HCT116 (cell line): ENCODE results near the gene SNX25. TPM values are rescaled to one million over a fixed set of nuclear protein-coding genes. Genes with fewer than 3 reads are reported as not detected.

ENCODE experiments used
- ATAC-seq: fragments of 200-7000 bp; cut with Tn5 transposase; 2 replicates; pipeline ENCODE4 v1.9.1; 2020; ENCODE audit warnings: mild to moderate bottlenecking, moderate library complexity
- BruUV-seq: library from RNA; stranded (reverse); fragments of 400-500 nt; replicated peaks from 2 replicates; lab custom pipeline; 2021; lab: Mats Ljungman, UMichigan
- CTCF ChIA-PET: fragments of 300-600 bp; sonication (Branson Sonifier 250); formaldehyde crosslinking; loops from one replicate; lab custom pipeline; 2021; ENCODE audit warnings: antibody characterized with exemption; lab: Charles Lee
- POLR2A ChIA-PET: fragments of 300-600, 350-600 bp; sonication (Branson Sonifier 250); formaldehyde crosslinking; loops from one replicate; lab custom pipeline; 2021; ENCODE audit warnings: antibody characterized with exemption; lab: Charles Lee
- RAD21 ChIA-PET, 2 experiments: fragments of 300-600 bp; sonication (Branson Sonifier 250); formaldehyde crosslinking; loops; one replicate each; lab custom pipeline; 2023; ENCODE audit warnings: low total read pairs in 2 of 2; ENCODE audit not compliant: uncharacterized antibody in 2 of 2, unreplicated experiment in 2 of 2, low non-redundant PET in 1 of 2; lab: Charles Lee
- DNase-seq: peaks from one replicate; pipeline ENCODE4 v3.0.0-alpha.2; 2010; ENCODE audit warnings: low read depth, low spot score
- H2AFZ ChIP-seq: fragments of 200-600 bp; shearing (Covaris generic), sonication (generic); 2 replicates; pipeline ENCODE4 v1.6.1; 2017; ENCODE audit warnings: low read depth, mixed run types, mixed read lengths, antibody characterized with exemption, low read length; ENCODE audit not compliant: poor library complexity, severe bottlenecking
- H3K27ac ChIP-seq: 2 replicates; pipeline ENCODE4 v1.5.1; 2012; ENCODE audit warnings: low read depth, low read length
- H3K27me3 ChIP-seq: fragments of 200-600 bp; sonication (generic); 2 replicates; pipeline ENCODE4 v1.6.1; 2016; ENCODE audit warnings: mixed run types, low read length, mixed read lengths; ENCODE audit not compliant: insufficient read depth
- H3K36me3 ChIP-seq, 2 experiments: fragments of 200-500 bp in 1 of 2; fragments of 200-600 bp in 1 of 2; sonication (Bioruptor generic) in 1 of 2; sonication (generic) in 1 of 2; 2 replicates each; pipeline versions ENCODE4 v1.5.1 to v1.6.1; 2014 to 2016; ENCODE audit warnings: low read length in 2 of 2, inconsistent platforms in 1 of 2, mixed read lengths in 1 of 2, mixed run types in 1 of 2; ENCODE audit not compliant: insufficient read depth in 2 of 2, control insufficient read depth in 1 of 2
- H3K4me1 ChIP-seq, 2 experiments: fragments of 200-600 bp in 1 of 2; sonication (generic) in 1 of 2; 2 replicates each; pipeline versions ENCODE4 v1.5.1 to v1.6.1; 2012 to 2017; ENCODE audit warnings: low read length in 2 of 2, inconsistent platforms in 1 of 2, mild to moderate bottlenecking in 1 of 2, mixed read lengths in 1 of 2, mixed run types in 1 of 2, moderate library complexity in 1 of 2; ENCODE audit not compliant: insufficient read depth in 2 of 2, control insufficient read depth in 1 of 2
- H3K4me2 ChIP-seq: fragments of 200-600 bp; sonication (generic); 2 replicates; pipeline ENCODE4 v1.6.1; 2017; ENCODE audit warnings: mixed run types, low read length, mixed read lengths
- H3K4me3 ChIP-seq, 2 experiments: fragments of 200-600 bp in 1 of 2; sonication (generic) in 1 of 2; replicated peaks in 1 of 2; 2 replicates each; pipeline ENCODE4 v1.5.1; 2011 to 2016; ENCODE audit warnings: low read length in 2 of 2, control low read depth in 1 of 2, low read depth in 1 of 2, mild to moderate bottlenecking in 1 of 2, mixed read lengths in 1 of 2, mixed run types in 1 of 2
- H3K79me2 ChIP-seq: fragments of 200-600 bp; sonication (generic); 2 replicates; pipeline ENCODE4 v1.6.1; 2017; ENCODE audit warnings: mild to moderate bottlenecking, mixed run types, low read length, moderate library complexity, mixed read lengths; ENCODE audit not compliant: insufficient read depth
- H3K9ac ChIP-seq: fragments of 200-600 bp; sonication (generic); 2 replicates; pipeline ENCODE4 v1.6.1; 2016; ENCODE audit warnings: low read length, mixed read lengths
- H3K9me2 ChIP-seq: fragments of 200-600 bp; sonication (generic), shearing (Covaris generic); 2 replicates; pipeline ENCODE4 v1.6.1; 2017; ENCODE audit warnings: mixed run types, mild to moderate bottlenecking, moderate library complexity; ENCODE audit not compliant: insufficient read depth
- H3K9me3 ChIP-seq, 2 experiments: fragments of 200-500 bp in 1 of 2; fragments of 200-600 bp in 1 of 2; sonication (Bioruptor generic) in 1 of 2; sonication (generic) in 1 of 2; 2 replicates each; pipeline ENCODE4 v1.6.1; 2014 to 2017; ENCODE audit warnings: low read length in 2 of 2, mixed read lengths in 2 of 2, inconsistent platforms in 1 of 2, low read depth in 1 of 2, mild to moderate bottlenecking in 1 of 2, mixed run types in 1 of 2, moderate library complexity in 1 of 2; ENCODE audit not compliant: control insufficient read depth in 1 of 2, insufficient read depth in 1 of 2
- H4K20me1 ChIP-seq: fragments of 200-600 bp; sonication (generic), shearing (Covaris generic); 2 replicates; pipeline ENCODE4 v1.6.1; 2017; ENCODE audit warnings: mixed run types, mild to moderate bottlenecking, moderate library complexity; ENCODE audit not compliant: insufficient read depth
- FOSL1 ChIP-seq: IDR thresholded peaks from 2 replicates; pipeline ENCODE4 v1.6.1; 2012; ENCODE audit warnings: low read depth
- POLR2A ChIP-seq: IDR thresholded peaks from 2 replicates; pipeline ENCODE4 v1.7.0; 2011; ENCODE audit warnings: borderline replicate concordance; ENCODE audit not compliant: insufficient read depth, insufficient read length; ENCODE audit errors: extremely low read depth
- POLR2AphosphoS5 ChIP-seq: IDR thresholded peaks from 2 replicates; pipeline ENCODE4 v1.6.1; 2011; ENCODE audit warnings: mild to moderate bottlenecking, low read depth, low read length, moderate library complexity
- SP1 ChIP-seq: IDR thresholded peaks from 2 replicates; pipeline ENCODE4 v1.6.1; 2012; ENCODE audit warnings: low read depth
- YY1 ChIP-seq: IDR thresholded peaks from 2 replicates; pipeline ENCODE4 v1.6.1; 2011; ENCODE audit warnings: low read length, low read depth, moderate library complexity, mild to moderate bottlenecking; ENCODE audit not compliant: insufficient replicate concordance; ENCODE audit errors: extremely low read depth
- ZBTB33 ChIP-seq: IDR thresholded peaks from 2 replicates; pipeline ENCODE4 v1.6.1; 2011; ENCODE audit warnings: mild to moderate bottlenecking, low read length, moderate library complexity; ENCODE audit not compliant: insufficient replicate concordance; ENCODE audit errors: extremely low read depth
- ZFX ChIP-seq: fragments of 450-650 bp; IDR thresholded peaks from 2 replicates; pipeline ENCODE4 v1.6.1; 2017
- intact Hi-C: fragments of 100-400 bp; cut with micrococcal nuclease; formaldehyde crosslinking; loops from 2 replicates; pipeline ENCODE4 v1.10.0; 2022
- total RNA-seq: library from RNA; stranded (reverse); gene quantifications from one replicate; pipeline ENCODE4 v1.2.1, GENCODE V29; 2021; ENCODE audit not compliant: unreplicated experiment
- TF ChIP-seq, protein P1 (sequence below): IDR thresholded peaks from 2 replicates; pipeline ENCODE4 v1.6.1; 2012

Gene SNX25
- total RNA-seq, 1 experiment from 2014 or later: 20.9 TPM

DNA sequence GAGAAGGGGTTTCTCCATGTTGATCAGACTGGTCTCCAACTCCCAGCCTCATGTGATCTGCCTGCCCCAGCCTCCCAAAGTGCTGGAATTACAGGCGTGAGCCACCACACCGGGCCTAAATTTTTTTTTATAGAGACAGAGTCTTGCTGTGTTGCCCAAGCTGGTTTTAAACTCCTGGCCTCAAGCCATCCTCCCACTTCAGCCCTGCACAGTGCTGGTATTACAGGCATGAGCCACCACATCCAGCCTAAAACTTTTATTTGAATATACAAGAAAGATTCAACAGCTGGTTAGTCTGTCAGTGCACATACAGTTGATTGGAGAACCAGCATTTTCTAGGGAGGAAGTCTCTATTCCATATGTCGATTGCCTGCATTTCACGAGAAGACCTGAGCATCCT, 95.1 kb downstream of the SNX25 start:
- H3K27ac ChIP-seq: no peak overlapping the region
- ChIA-PET POLR2A (no interaction called here), CTCF (no interaction called here)

More for the DNA sequence above, 95.1 kb downstream of the SNX25 start:
- intact Hi-C loops: loop anchor here (2.0 to 10.0 kb wide), 2 partner anchors 100 to 190 kb away; no protein-coding TSS in a partner anchor
- DNase-seq: no peak
- Histone ChIP-seq H3K9me2 (no peaks in the 10 kb centered on the region), H3K4me2 (peak overlapping the region; percentile 59), H4K20me1 (no peaks in the 10 kb centered on the region), H3K36me3 (no peaks in the 10 kb centered on the region), H3K27me3 (no peaks in the 10 kb centered on the region), H3K4me3 (no peak overlapping the region), H3K9ac (peak overlapping the region; percentile 50), H3K4me1 (peaks cover 46 to 75% of the 10 kb centered on the region in 2 experiments), H2AFZ (no peak overlapping the region), H3K9me3 (no peaks in the 10 kb centered on the region), H3K79me2 (no peaks in the 10 kb centered on the region)
- no TSS peak for BruUV-seq
- ATAC-seq: peak; percentile 2; the same call in 1 of the 2 replicates
- TF ChIP-seq POLR2A (no peak), ZBTB33 (no peak), YY1 (no peak), ZFX (no peak), FOSL1 (no peak), SP1 (no peak), POLR2AphosphoS5 (no peak)
- TF ChIP-seq, protein P1, sequence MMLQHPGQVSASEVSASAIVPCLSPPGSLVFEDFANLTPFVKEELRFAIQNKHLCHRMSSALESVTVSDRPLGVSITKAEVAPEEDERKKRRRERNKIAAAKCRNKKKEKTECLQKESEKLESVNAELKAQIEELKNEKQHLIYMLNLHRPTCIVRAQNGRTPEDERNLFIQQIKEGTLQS: no peak
- RAD21 ChIA-PET: no interaction called here
